HG02852 (cell line): ENCODE data around the gene XCL1.

ENCODE experiments used
- ATAC-seq: cut with Tn5 transposase; IDR thresholded peaks from one replicate; pipeline ENCODE4 v1.9.1; 2021; ENCODE audit warnings: mild to moderate bottlenecking, moderate library complexity; ENCODE audit not compliant: unreplicated experiment

The XCL1 gene

DNA sequence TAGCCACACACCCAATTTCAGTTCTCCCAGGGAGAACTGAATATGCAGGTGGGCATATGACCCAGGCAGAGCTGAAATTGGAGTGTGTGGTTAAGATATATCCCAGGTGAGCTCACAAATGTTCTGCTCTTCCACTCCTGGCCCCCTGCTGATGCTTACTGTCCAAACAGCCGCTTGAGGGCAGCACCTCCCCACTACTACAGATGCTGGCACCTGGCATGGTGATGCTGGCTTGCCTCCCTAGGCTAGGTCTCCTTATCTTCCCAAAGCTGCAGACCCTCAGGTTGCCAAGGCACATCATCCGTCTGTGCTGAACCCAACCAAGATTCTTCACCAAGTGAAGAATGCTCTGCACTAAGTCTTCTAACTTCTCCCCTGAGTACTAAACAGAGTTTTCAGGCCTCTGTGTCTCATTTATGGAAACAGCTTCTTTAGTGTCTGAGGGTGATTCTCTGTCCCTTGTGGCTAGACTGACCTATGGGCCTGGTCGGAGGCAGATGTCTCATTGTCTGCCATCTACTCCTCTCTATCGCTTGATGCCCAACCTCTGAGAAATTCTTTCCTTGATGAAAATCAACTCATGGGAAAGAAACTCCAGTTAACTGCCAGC lies 27.2 kb downstream of the XCL1 start:
- no peak for ATAC-seq

DNA sequence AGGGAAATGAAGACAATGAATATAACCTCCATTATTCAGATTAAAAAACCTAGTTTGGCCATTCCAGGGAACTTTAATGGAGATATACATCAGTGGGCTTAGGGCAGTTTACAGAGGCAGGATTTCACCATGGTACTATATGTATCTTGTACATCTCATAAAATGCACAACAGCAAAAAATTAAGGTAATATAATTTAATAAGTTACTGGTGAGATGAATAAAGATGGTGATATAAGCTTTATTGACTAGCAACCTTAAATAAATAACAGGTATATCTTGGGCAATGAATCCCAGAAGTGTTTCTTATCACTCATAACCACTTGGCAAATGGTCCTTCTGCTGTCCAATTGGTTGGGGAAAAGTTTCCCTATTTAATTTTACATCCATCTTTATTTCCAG lies 29.0 kb downstream of the XCL1 start:
- no peak for ATAC-seq

DNA sequence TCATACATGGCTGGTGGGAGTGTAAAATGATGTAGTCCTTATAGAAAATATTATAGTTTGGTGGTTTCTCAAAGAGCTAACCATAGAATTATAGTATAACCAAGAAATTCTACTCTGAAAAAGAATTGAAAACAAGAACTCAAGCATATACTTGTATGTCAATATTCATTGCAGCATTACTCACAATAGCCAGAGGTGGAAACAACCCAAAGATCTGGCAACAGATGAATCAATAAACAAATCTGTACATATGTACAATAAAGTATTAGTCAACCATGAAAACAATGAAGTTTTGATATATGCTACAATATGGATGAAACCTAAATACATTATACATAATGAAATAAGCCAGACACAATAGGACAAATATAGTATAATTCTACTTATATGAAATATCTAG lies 29.7 kb downstream of the XCL1 start:
- no peak for ATAC-seq

DNA sequence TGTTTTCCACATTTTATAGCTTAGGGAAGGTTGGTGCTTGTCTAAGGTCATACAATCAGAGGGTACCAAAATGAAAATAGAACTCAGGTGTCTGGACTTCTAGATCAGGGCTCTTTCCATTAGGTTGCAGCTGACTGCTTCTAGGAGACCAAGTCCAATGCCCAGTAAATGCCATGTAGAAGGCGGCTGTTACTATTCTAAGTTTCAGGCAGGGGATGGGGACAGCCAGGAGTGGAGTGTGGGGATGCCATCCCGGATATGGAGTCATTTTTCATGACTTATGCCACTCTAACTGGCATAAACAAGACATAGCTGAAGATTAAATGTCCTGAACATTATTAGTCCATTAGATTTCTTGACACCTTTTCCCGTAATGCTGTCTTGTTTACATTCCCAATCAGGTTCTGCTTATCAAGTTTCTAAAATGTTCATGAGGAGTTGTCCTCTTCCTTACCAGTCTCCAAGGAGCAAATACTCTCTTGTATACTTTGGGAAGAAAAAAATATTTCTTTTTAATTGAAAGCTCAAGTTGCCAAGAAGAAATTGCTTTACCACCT lies 31.5 kb downstream of the XCL1 start:
- no peak for ATAC-seq

DNA sequence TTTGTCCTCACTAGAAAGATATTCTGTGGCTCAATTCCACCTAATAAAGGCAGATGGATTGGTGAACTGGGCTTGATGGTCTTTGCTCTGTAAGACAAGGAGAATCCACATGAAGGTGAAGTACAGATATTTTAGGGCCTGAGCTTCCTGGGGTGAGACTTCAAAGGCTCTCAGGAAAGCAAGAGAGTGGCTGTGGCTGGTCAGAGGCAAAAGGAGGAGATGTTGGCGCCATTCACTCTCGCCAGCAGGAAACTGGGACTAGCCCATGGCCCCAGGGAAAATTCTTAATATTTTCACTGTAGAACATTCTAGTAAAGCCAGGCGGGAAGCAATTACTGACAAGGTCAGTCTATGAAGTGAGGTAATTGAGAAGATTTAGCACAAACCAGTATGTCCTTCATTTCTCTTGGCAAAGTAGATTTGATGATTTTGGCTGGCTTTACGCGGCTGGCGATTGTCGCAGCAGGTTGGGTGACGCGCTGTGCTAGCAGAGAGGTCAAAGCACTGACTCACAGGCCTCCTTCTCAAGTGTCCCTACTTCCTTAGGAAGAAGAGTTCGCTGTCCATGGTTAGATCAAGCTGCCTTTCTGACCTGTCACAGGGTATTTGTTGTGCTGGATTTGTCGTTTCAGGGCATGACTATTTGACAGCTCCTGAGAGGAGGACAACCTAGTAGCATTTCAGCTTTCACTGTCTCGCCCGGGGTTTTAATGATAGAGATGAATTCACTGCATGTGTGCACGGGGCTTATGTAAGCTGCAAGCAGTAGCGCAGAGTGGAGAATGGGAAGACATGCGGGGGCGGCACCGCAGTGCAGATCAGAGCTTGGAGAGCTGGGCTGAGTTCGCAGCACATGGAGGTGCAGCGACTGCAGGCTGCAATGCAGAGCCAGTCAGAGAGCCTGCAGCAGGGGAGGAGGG lies 32.7 kb downstream of the XCL1 start:
- no peak for ATAC-seq

DNA sequence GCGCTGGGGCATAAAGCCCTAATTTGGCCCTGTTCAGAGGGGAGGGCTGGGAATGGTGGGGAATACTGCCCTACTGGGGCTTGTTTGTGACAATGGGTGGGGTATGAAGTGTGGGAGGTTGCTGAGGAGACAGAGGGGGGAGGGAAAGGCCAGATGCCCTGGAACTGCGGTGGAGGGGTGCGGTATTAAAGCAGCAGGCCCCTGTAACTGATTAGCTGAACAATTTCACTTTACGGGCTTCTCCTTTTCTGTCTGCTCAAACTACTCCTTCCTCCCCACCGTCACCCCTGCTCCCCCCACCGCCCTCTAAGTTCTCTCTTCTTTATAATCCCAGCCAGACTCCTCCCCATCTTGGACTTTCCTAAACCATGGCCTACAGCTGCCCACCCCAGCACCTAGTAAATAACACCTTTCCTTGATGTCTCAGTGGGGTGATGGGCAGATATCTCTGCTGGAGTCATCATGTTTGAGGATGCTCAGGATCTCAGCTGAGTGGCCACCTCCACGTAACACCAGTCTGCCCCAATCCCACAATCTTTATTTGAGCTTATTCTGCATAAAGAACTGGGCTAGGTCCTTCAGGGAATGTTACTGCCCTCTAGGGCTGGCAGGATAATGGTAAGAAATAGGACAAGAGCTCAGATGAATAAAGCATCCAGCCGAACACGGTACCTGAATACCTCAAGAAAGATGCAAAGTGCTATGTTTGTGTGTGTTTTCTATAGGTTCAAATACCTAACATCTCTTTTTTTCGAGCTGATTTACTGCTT lies 33.5 kb downstream of the XCL1 start:
- ATAC-seq: no peak

- ATAC-seq: no peak
Observed at GRCh38 chr1:168613038-168613451, 36.6 kb downstream of the XCL1 start.

GRCh38 chr1:168613691-168614231 lies 37.4 kb downstream of the XCL1 start:
- no peak for ATAC-seq

DNA sequence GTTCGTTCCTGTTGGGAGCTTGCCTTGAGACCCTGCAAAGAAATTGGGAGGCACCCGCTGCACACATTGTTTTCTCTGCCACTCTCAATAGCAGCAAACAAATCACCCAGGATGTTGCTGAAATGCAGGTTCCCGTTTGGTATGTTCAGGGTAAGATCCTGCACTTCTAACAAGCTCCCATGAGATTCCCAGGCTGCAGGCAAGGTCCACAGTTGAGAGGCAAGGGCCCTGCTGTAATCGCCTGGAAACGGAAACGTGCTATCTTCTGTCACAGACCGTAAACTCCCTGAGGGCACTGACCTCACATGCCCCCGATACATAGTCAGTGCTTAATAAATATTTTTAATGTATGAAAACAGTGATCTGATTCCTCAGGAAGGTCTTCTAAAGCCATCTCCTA lies 37.8 kb downstream of the XCL1 start:
- no peak for ATAC-seq

GRCh38 chr1:168615965-168616364 lies 39.6 kb downstream of the XCL1 start:
- no peak for ATAC-seq

DNA sequence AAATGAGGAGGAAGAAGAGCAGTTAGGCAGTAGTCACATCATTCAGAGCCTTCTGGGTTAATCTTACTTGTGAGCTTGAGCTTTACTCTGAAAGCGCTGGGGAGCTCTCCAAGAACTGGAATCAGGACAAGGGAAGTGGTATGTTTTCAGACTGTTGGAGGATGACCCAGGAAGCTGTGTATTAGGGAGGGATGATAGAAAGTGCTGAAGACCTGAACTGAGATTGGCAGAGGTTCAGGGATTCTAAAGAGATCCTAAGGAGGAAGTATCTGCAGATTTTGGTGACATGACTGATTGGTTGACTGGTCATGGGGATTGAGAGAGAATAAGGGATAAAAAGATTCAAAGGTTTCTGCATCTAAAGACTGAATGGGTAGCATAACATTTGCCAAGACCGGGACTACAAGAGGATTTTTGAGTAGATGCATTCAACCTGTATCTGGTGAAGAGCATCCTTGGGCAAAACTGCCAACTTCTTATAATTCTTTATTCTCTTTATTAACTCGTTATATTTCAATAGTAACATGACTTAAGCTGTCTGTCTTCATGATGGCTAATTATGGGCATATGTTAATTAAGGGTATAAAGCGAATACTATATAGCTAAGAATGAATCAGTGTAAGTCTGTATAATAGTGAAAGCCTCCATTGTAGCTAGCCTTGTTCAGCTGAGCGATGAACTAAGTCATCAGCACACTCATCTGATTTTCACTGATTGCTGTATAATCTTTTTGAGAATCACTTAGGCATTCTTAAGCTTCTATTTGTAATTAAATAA lies 41.8 kb downstream of the XCL1 start:
- no peak for ATAC-seq

DNA sequence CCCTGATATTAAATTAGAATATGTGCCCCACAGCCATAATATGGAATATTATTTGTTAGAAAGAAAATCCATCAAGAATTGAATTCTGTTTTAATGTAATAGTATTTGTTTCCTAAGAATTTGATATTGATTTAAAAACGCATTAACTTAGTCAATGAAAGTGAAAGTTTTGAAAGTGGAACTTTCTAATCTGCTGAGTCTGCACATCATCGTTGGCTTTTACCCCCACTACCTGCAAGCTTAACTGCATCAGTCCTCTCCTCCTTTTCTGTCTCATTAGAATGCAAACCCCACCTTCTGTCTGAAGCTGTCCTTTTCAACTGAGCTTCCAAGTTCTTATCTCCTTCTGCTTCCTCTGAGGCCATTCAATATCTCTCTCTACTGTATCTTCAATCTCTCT lies 42.5 kb downstream of the XCL1 start:
- no peak for ATAC-seq

- ATAC-seq: no peak
Observed at GRCh38 chr1:168621356-168621755, 45.0 kb downstream of the XCL1 start.

DNA sequence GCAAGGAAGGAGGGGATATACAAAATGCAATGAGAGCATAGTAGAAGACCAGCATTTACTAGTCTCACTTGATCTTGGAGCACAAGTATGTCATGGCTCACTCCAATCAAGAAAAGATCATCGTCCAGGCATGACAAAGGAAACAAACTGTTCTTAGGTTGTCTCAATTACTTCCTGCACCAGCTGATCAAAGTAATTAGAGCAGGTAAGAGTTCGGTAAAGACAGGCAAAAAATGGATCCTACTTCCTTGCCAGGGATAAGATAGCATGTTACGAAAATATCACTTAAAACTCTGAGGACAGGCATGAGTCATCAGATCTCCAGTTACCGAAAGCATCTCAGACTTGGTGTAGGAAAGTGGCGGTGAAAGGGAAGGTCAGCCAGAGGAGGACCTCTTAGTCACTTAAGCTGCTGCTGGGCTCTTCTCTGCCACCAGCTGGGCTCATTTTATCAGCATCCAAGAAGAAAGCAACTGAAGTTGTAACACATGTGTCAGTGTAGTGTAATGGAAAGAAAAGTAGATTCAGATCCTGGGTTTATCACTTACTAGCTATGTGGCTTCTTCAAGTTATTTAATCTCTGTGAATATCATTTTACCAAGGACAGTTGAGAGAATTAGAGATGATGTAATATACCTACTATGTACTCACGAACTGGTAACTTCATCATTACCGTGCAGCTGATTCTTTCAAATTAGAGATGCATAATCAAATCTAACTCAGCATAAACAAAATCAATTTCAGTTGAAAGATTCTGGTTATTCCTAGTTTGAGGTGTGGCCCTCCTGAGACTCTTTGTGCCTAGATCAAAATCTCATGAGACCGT lies 46.8 kb downstream of the XCL1 start:
- no peak for ATAC-seq

GRCh38 chr1:168623831-168624230 lies 47.4 kb downstream of the XCL1 start:
- no peak for ATAC-seq

- ATAC-seq: no peak
Observed at GRCh38 chr1:168626326-168626725, 49.9 kb downstream of the XCL1 start.

DNA sequence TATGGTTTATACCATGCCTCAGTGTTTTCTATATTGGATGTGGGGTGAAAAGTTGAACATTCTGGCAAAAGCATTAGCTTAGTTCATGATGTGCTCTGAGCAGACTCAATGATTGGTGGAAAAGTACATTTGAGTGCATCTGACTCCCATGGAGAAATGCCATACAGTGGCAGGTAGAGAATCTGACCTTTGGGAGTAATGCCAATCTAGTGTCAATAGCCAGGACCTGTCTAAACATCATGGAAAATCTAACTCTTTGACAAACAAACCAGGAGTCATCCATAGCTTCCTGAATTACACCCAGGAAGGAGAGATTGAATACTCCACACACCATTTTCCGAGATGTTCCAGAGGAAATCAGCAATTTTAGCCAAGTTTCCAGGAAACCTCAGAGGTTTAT lies 51.0 kb downstream of the XCL1 start:
- ATAC-seq: no peak

- no peak for ATAC-seq
Observed at GRCh38 chr1:168628807-168629206, 52.4 kb downstream of the XCL1 start.

DNA sequence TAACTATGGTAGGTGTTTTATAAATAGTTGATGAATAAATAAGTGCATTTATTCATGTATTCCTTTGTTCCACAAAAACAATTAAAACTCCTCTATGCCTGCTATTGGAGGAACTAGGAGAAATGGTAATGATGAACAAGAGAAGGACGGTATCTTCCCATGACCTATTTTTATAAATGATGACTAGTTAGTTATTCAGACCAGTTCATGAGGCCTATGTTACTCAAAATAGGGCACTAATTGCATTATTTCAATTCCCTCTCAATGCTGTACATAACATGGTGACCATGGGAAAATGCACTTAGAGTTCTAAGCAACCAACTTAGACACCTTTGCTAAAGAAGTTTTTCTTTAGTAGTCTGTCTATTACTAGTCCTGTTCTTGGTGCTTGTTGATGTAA lies 53.1 kb downstream of the XCL1 start:
- ATAC-seq: no peak
